Measurements from ENCODE around the gene ALDH2. TPM values are rescaled to one million over a fixed set of nuclear protein-coding genes. Genes with fewer than 3 reads are reported as not detected.

The ALDH2 gene
- total RNA-seq, 4 donors from 2014 or later, result 111 to 156 (median 130) TPM

DNA sequence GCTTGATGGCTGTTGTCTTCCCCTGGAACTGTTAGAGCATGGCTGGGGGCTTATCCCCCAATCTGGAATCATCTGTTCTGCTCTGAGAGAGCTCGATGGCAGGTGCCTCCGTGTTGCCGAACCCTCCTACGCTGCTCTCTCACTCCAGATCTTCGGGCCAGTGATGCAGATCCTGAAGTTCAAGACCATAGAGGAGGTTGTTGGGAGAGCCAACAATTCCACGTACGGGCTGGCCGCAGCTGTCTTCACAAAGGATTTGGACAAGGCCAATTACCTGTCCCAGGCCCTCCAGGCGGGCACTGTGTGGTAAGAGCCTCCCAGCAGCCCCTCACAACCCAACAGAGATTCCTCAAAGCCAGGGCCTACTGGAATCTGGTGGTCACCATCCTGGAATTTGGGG, 33.0 kb downstream of the ALDH2 start:
- Histone ChIP-seq H3K27ac (no peak overlapping the region), H3K36me3 (peaks cover 94% of the 10 kb centered on the region), H3K9me3 (no peaks in the 10 kb centered on the region), H3K4me1 (no peaks in the 10 kb centered on the region), H3K27me3 (no peaks in the 10 kb centered on the region), H3K4me3 (no peak overlapping the region)
- DNase-seq (ENCODE audit: low spot score in 2 of 2), result no peak
- TF ChIP-seq POLR2AphosphoS5 (IDR thresholded peaks at IDR 0.05), result no peak
- no peak for TF ChIP-seq POLR2A (IDR thresholded peaks at IDR 0.05)
- TF ChIP-seq EP300 (IDR thresholded peaks at IDR 0.05), result no peak
- TF ChIP-seq CTCF (IDR thresholded peaks at IDR 0.05), result no peak
- 93% methylated on average over 9 of the region's 9 CpGs for WGBS

DNA sequence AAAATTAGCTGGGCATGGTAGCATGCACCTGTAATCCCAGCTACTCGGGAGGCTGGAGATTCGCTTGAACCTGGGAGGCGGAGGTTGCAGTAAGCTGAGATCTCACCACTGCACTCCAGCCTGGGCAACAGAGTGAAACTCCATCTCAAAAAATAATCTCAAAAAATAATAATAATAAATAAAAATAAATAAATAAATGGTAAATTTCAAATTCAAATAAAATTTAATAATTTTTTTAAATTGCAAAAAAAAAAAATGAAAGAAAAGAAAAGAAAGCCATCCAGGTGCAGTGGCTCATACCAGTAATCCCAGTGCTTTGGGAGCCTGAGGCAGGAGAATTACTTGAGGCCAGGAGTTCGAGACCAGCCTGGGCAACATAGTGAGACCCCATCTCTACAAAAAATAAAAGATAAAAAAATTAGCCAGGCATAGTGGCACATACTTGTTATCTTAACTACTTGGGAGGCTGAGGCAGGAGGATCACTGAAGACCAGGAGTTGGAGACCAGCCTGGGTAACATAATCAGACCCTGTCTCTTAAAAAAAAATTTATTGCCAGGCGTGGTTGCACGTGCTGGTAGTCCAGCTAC, 36.4 kb downstream of the ALDH2 start:
- H3K27me3 ChIP-seq, result no peaks in the 10 kb centered on the region
- no peak for DNase-seq (ENCODE audit: low spot score in 2 of 2)
- H3K36me3 ChIP-seq, result peaks cover 91% of the 10 kb centered on the region
- 94% methylated on average over 6 of the region's 6 CpGs for WGBS
- no peaks in the 10 kb centered on the region for H3K4me1 ChIP-seq
- H3K4me3 ChIP-seq, result no peak overlapping the region
- H3K9me3 ChIP-seq, result no peaks in the 10 kb centered on the region
- no peak overlapping the region for H3K27ac ChIP-seq
- TF ChIP-seq POLR2A (IDR thresholded peaks at IDR 0.05) (no peak), CTCF (IDR thresholded peaks at IDR 0.05) (no peak), POLR2AphosphoS5 (IDR thresholded peaks at IDR 0.05) (no peak), EP300 (IDR thresholded peaks at IDR 0.05) (no peak)

DNA sequence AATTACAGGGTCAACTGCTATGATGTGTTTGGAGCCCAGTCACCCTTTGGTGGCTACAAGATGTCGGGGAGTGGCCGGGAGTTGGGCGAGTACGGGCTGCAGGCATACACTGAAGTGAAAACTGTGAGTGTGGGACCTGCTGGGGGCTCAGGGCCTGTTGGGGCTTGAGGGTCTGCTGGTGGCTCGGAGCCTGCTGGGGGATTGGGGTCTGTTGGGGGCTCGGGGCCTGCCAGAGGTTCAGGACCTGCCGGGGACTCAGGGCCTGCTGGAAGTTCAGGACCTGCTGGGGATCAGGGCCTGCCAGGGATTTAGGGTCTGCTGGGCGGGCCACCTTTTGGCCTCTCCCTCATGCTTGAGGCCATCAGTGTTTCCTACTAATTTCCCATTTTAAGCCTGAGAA, 37.1 kb downstream of the ALDH2 start:
- no peaks in the 10 kb centered on the region for H3K27me3 ChIP-seq
- peaks cover 91% of the 10 kb centered on the region for H3K36me3 ChIP-seq
- 95% methylated on average over 7 of the region's 8 CpGs for WGBS
- no peak overlapping the region for H3K27ac ChIP-seq
- H3K9me3 ChIP-seq, result no peaks in the 10 kb centered on the region
- TF ChIP-seq EP300 (IDR thresholded peaks at IDR 0.05) (no peak), CTCF (IDR thresholded peaks at IDR 0.05) (no peak), POLR2A (IDR thresholded peaks at IDR 0.05) (no peak), POLR2AphosphoS5 (IDR thresholded peaks at IDR 0.05) (no peak)
- H3K4me3 ChIP-seq, result no peak overlapping the region
- no peak for DNase-seq (ENCODE audit: low spot score in 2 of 2)
- H3K4me1 ChIP-seq, result no peaks in the 10 kb centered on the region

DNA sequence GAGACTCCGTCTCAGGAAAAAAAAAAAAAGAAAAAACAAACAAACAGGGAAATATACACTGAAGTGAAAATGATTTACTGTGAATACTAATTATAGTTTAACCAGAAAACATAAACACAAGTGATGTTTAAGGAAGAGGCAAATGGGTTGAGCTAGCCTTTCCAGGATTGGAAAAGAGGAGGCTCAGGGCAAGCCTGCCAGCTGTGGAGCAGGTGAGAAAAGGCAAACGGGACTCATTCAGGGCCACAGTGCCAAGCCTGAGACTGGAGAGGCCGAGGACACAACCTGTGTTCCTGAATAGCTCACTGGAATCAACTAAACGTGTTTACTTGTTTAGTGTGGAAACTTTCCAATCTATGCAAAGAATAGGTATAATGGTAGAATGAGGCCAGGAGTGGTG, 39.6 kb downstream of the ALDH2 start:
- Histone ChIP-seq H3K27me3 (no peaks in the 10 kb centered on the region), H3K9me3 (no peaks in the 10 kb centered on the region), H3K4me3 (no peak overlapping the region), H3K27ac (no peak overlapping the region), H3K36me3 (peaks cover 91% of the 10 kb centered on the region), H3K4me1 (no peaks in the 10 kb centered on the region)
- DNase-seq (ENCODE audit: low spot score in 2 of 2), result no peak
- TF ChIP-seq CTCF (IDR thresholded peaks at IDR 0.05), result no peak
- TF ChIP-seq EP300 (IDR thresholded peaks at IDR 0.05), result no peak
- TF ChIP-seq POLR2AphosphoS5 (IDR thresholded peaks at IDR 0.05), result no peak
- TF ChIP-seq POLR2A (IDR thresholded peaks at IDR 0.05), result no peak
- 83% methylated on average over 4 of the region's 4 CpGs for WGBS

DNA sequence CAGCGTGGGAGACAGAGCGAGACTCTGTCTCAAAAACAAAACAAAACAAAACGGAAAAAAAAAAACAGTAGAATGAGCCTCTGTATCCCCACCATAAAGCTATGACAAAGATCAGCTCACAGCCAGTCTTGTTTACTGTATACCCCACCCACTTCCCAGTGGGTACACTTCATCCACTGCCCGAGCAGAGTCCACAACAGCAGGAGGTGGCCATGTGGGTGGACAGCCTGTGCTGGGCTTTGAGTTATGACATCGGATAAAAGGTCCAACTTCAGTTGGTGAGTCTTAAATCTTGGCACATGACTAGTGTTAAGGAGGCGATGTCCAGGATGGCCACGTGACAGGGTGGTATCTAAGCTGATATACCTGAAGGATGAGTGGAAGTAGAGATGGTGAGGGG, 40.5 kb downstream of the ALDH2 start:
- Histone ChIP-seq H3K27me3 (no peaks in the 10 kb centered on the region), H3K27ac (no peak overlapping the region), H3K9me3 (no peaks in the 10 kb centered on the region), H3K4me1 (no peaks in the 10 kb centered on the region), H3K36me3 (peaks cover 86% of the 10 kb centered on the region), H3K4me3 (no peak overlapping the region)
- WGBS, result 85% methylated on average over 7 of the region's 7 CpGs
- TF ChIP-seq POLR2A (IDR thresholded peaks at IDR 0.05), result no peak
- TF ChIP-seq CTCF (IDR thresholded peaks at IDR 0.05), result no peak
- DNase-seq (ENCODE audit: low spot score in 2 of 2), result no peak
